ENCODE data around the gene LRPAP1.

Gene LRPAP1

GRCh38 chr4:3475041-3475712, 57.0 kb downstream of the LRPAP1 start:
- Histone ChIP-seq H3K9me3 (ENCODE audit: control insufficient read depth, insufficient read depth, low read depth, low read length) (no peaks in the 10 kb centered on the region), H3K4me3 (ENCODE audit: low read depth, low read length) (no peak overlapping the region), H3K4me1 (ENCODE audit: control insufficient read depth, insufficient read depth, low read length) (no peaks in the 10 kb centered on the region), H3K36me3 (ENCODE audit: control insufficient read depth in 2 of 2, insufficient read depth in 1 of 2, low read length in 2 of 2) (no peaks in the 10 kb centered on the region), H3K27ac (ENCODE audit: extremely low read depth, low read depth, low read length) (no peak overlapping the region)
- CTCF ChIA-PET, result no interaction called here
- no peak for TF ChIP-seq ZNF239 (tag by site-specific recombination; IDR thresholded peaks at IDR 0.05)
- no peak for TF ChIP-seq ZNF529 (tag by site-specific recombination; IDR thresholded peaks at IDR 0.05; ENCODE audit: insufficient replicate concordance)
- no peak for TF ChIP-seq ZNF350 (tag by site-specific recombination; IDR thresholded peaks at IDR 0.05)
- no peak for TF ChIP-seq SP2 (tag by site-specific recombination; IDR thresholded peaks at IDR 0.05)
- TF ChIP-seq ZBTB48 (tag by site-specific recombination; IDR thresholded peaks at IDR 0.05), result no peak
- no peak for TF ChIP-seq ZNF449 (tag by site-specific recombination; IDR thresholded peaks at IDR 0.05)
- TF ChIP-seq ZBTB20 (tag by site-specific recombination; IDR thresholded peaks at IDR 0.05), result no peak
- no peak for TF ChIP-seq ZNF580 (tag by site-specific recombination; IDR thresholded peaks at IDR 0.05)
- no peak for TF ChIP-seq KLF10 (tag by site-specific recombination; IDR thresholded peaks at IDR 0.05)
- TF ChIP-seq SALL2 (tag by site-specific recombination; IDR thresholded peaks at IDR 0.05; ENCODE audit: borderline replicate concordance), result no peak
- TF ChIP-seq ZNF548 (tag by site-specific recombination; IDR thresholded peaks at IDR 0.05), result no peak
- TF ChIP-seq ZNF211 (tag by site-specific recombination; IDR thresholded peaks at IDR 0.05; ENCODE audit: low read depth), result no peak
- TF ChIP-seq ZNF629 (tag by site-specific recombination; IDR thresholded peaks at IDR 0.05), result no peak
- TF ChIP-seq ZNF837 (tag by site-specific recombination; IDR thresholded peaks at IDR 0.05), result no peak
- POLR2A ChIA-PET, result no interaction called here

GRCh38 chr4:3473996-3474765, 58.0 kb downstream of the LRPAP1 start:
- CTCF ChIA-PET, result no interaction called here
- POLR2A ChIA-PET, result no interaction called here
- Histone ChIP-seq H3K27ac (ENCODE audit: extremely low read depth, low read depth, low read length) (no peak overlapping the region), H3K9me3 (ENCODE audit: control insufficient read depth, insufficient read depth, low read depth, low read length) (no peaks in the 10 kb centered on the region), H3K4me1 (ENCODE audit: control insufficient read depth, insufficient read depth, low read length) (no peaks in the 10 kb centered on the region), H3K36me3 (ENCODE audit: control insufficient read depth in 2 of 2, insufficient read depth in 1 of 2, low read length in 2 of 2) (no peaks in the 10 kb centered on the region), H3K4me3 (ENCODE audit: low read depth, low read length) (no peak overlapping the region)
- TF ChIP-seq ZBTB21 (tag by site-specific recombination; IDR thresholded peaks at IDR 0.05) (no peak), SP3 (tag by site-specific recombination; IDR thresholded peaks at IDR 0.05) (no peak), YY1 (tag by site-specific recombination; IDR thresholded peaks at IDR 0.05) (no peak), GLIS1 (tag by site-specific recombination; IDR thresholded peaks at IDR 0.05) (no peak), ZNF394 (tag by site-specific recombination; IDR thresholded peaks at IDR 0.05; ENCODE audit: borderline replicate concordance) (no peak), ZNF26 (tag by site-specific recombination; IDR thresholded peaks at IDR 0.05) (no peak), ZNF549 (tag by site-specific recombination; IDR thresholded peaks at IDR 0.05) (no peak), HIC1 (tag by site-specific recombination; IDR thresholded peaks at IDR 0.05) (no peak), SETDB1 (IDR thresholded peaks at IDR 0.05; ENCODE audit: insufficient read length, low read length) (no peak), ZNF585B (tag by site-specific recombination; IDR thresholded peaks at IDR 0.05) (no peak), ZNF280D (tag by site-specific recombination; IDR thresholded peaks at IDR 0.05) (no peak), ZNF658 (tag by site-specific recombination; IDR thresholded peaks at IDR 0.05) (no peak), TCF7L2 (IDR thresholded peaks at IDR 0.05; ENCODE audit: borderline replicate concordance, low read depth, low read length) (no peak)

Data from HEK293 (cell line).